GM13977 (cell line): ENCODE data around the gene MBD3.

ENCODE experiments used
- DNase-seq: peaks from one replicate; pipeline ENCODE4 v3.0.0; 2012; ENCODE audit warnings: low spot score
- CTCF ChIP-seq: IDR thresholded peaks from 2 replicates; pipeline ENCODE4 v1.5.1; 2012; ENCODE audit warnings: mild to moderate bottlenecking, control low read depth; ENCODE audit not compliant: insufficient read depth; ENCODE audit errors: extremely low read depth, missing control alignments
- in situ Hi-C: fragments of 300-500 bp; cut with MboI; formaldehyde crosslinking; loops from one replicate; pipeline ENCODE4 v1.12.0; 2022; ENCODE audit warnings: low sequenced_read_pairs, low pct_unique_long_range_greater_than_20kb, mixed read lengths, inconsistent platforms; ENCODE audit not compliant: unreplicated experiment

The MBD3 gene

GRCh38 chr19:1568320-1569019 lies 24.2 kb downstream of the MBD3 start, which contains the start of gene MEX3D:
TSS of gene MEX3D (minus strand) at chr19:1568325. CDS start at chr19:1568058, 267 bp downstream.
- no peak for TF ChIP-seq CTCF
- in situ Hi-C loops, result no loop called here
- peak; percentile 100 for DNase-seq

GRCh38 chr19:1567848-1568227 lies 24.8 kb downstream of the MBD3 start:
- peak; percentile 8 for TF ChIP-seq CTCF
- in situ Hi-C loops, result no loop called here
- DNase-seq, result no peak

- in situ Hi-C loops, result no loop called here
- TF ChIP-seq CTCF, result no peak
- DNase-seq, result no peak
Measured at GRCh38 chr19:1567116-1567847, 25.4 kb downstream of the MBD3 start.

- in situ Hi-C loops, result no loop called here
- DNase-seq, result no peak
- TF ChIP-seq CTCF, result no peak
Measured at GRCh38 chr19:1566392-1567115, 26.1 kb downstream of the MBD3 start.

- in situ Hi-C loops, result no loop called here
- no peak for TF ChIP-seq CTCF
- no peak for DNase-seq
Measured at GRCh38 chr19:1563251-1563650, 29.4 kb downstream of the MBD3 start.

GRCh38 chr19:1561236-1561842 lies 31.3 kb downstream of the MBD3 start:
- in situ Hi-C loops, result no loop called here
- no peak for TF ChIP-seq CTCF
- no peak for DNase-seq
